ENCODE results near the gene OR52R1. TPM values are rescaled to one million over a fixed set of nuclear protein-coding genes. Genes with fewer than 3 reads are reported as not detected.

The OR52R1 gene
- total and polyA plus RNA-seq, 2 donors (not counting 1 experiment from before 2014, with no cell fraction given) = not detected

- DNase-seq = no peak
- Mint-ChIP-seq H3K27me3 (peaks cover 20% of the 10 kb centered on the region), H3K4me3 (no peak within 1 kb of the TSS), H3K9me3 (ENCODE audit: insufficient read depth) (no peaks in the 10 kb centered on the region), H3K27ac (no peak within 1 kb of the TSS), H3K4me1 (no peaks in the 10 kb centered on the region)
- no peaks in the 10 kb centered on the region for H3K79me2 ChIP-seq (ENCODE audit: control insufficient read depth, insufficient read depth, low read length)
- ChIA-PET POLR2A (no interaction called here), CTCF (no interaction called here)
- intact Hi-C loops (cut with micrococcal nuclease) = no loop called here
- 83% methylated on average over 5 of the region's 9 CpGs for WGBS (ENCODE audit: insufficient coverage)
- no peak within 1 kb of the TSS for H3K9ac ChIP-seq (ENCODE audit: low read length)
- H4K20me1 ChIP-seq (ENCODE audit: control insufficient read depth, insufficient read depth, low read length, poor library complexity, severe bottlenecking) = no peaks in the 10 kb centered on the region
- H3K27me3 ChIP-seq (replicated peaks in 1 of 4; ENCODE audit: control extremely low read depth in 1 of 4, control insufficient read depth in 3 of 4, insufficient read depth in 4 of 4, low read length in 3 of 4) = no peaks in the 10 kb centered on the region
- no peak within 1 kb of the TSS for H3K4me2 ChIP-seq (replicated peaks; ENCODE audit: low read depth, low read length, poor library complexity, severe bottlenecking)
- TF ChIP-seq, protein P1, sequence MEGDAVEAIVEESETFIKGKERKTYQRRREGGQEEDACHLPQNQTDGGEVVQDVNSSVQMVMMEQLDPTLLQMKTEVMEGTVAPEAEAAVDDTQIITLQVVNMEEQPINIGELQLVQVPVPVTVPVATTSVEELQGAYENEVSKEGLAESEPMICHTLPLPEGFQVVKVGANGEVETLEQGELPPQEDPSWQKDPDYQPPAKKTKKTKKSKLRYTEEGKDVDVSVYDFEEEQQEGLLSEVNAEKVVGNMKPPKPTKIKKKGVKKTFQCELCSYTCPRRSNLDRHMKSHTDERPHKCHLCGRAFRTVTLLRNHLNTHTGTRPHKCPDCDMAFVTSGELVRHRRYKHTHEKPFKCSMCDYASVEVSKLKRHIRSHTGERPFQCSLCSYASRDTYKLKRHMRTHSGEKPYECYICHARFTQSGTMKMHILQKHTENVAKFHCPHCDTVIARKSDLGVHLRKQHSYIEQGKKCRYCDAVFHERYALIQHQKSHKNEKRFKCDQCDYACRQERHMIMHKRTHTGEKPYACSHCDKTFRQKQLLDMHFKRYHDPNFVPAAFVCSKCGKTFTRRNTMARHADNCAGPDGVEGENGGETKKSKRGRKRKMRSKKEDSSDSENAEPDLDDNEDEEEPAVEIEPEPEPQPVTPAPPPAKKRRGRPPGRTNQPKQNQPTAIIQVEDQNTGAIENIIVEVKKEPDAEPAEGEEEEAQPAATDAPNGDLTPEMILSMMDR (IDR thresholded peaks at IDR 0.05) = no peak
- TF ChIP-seq EZH2 (IDR thresholded peaks at IDR 0.05; ENCODE audit: borderline replicate concordance, insufficient read depth, low read depth, low read length, poor library complexity, severe bottlenecking) = no peak
- peaks cover 0 to 3% (median 0%) of the 10 kb centered on the region in 3 donors for H3K9me3 ChIP-seq (ENCODE audit: control extremely low read depth in 1 of 3, control insufficient read depth in 2 of 3, insufficient read depth in 1 of 3, low read length in 2 of 3)
- ATAC-seq (ENCODE audit: low read depth) = no peak
- no peak within 1 kb of the TSS for H2AFZ ChIP-seq (ENCODE audit: insufficient read depth, low read depth, low read length, poor library complexity, severe bottlenecking)
- no peak within 1 kb of the TSS for H3K27ac ChIP-seq (ENCODE audit: low read length in 2 of 2)
- no peaks in the 10 kb centered on the region for H3K36me3 ChIP-seq (replicated peaks in 1 of 2; ENCODE audit: control extremely low read depth in 1 of 2, control insufficient read depth in 1 of 2, extremely low read depth in 1 of 2, insufficient read depth in 2 of 2, low read length in 1 of 2)
- H3K4me1 ChIP-seq (ENCODE audit: control insufficient read depth in 2 of 2, insufficient read depth in 2 of 2, low read length in 2 of 2) = no peaks in the 10 kb centered on the region
- no peak within 1 kb of the TSS for H3K4me3 ChIP-seq (ENCODE audit: control extremely low read depth in 1 of 5, extremely low read depth in 1 of 5, insufficient read depth in 1 of 5, low read depth in 2 of 5, low read length in 4 of 5)
Observed at GRCh38 chr11:4848908-4849532, 44.8 kb upstream of the OR52R1 start, which contains the start of gene OR51S1. Gene OR51S1 (minus strand): TSS chr11:4849208. CDS start chr11:4849208, 0 bp downstream.

DNA sequence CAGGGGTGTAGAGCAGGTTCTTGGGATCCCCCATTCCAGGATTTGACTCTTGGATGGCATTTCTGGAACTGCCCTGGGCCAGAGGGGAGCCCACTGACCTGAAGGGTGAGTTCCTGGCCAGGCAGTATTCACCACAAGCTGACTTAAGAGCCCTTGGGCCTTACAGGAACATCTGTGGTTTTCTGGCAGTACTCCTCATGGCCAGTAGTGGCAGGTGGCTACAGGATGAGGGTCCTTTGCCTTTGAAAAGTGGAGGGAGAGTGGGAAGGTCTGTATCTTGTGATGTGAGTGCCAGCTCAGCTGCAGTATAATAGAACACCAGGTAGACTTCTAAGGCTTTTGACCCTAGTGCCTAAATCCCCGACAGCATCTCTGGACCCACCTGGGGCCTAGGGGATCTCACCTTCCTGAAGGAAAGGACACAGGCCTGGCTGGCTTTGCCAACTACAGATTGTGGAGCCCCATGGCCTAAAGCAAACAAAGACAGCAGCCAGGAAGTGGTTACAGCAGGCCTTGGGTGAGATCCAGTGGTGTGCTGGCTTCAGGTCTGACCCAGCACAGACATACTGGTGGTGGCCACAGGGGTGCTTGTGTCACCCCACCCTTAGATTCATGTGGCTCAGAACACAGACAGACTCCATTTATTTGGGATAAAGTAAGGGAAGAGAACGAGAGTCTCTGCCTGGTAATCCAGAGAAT lies 35.8 kb upstream of the OR52R1 start:
- Histone ChIP-seq H3K9me3 (ENCODE audit: control extremely low read depth in 1 of 3, control insufficient read depth in 2 of 3, insufficient read depth in 1 of 3, low read length in 2 of 3) (peaks cover 0 to 7% (median 0%) of the 10 kb centered on the region in 3 donors), H3K9ac (ENCODE audit: low read length) (no peak overlapping the region), H2AFZ (ENCODE audit: insufficient read depth, low read depth, low read length, poor library complexity, severe bottlenecking) (no peak overlapping the region), H3K79me2 (ENCODE audit: control insufficient read depth, insufficient read depth, low read length) (no peaks in the 10 kb centered on the region), H3K36me3 (replicated peaks in 1 of 2; ENCODE audit: control extremely low read depth in 1 of 2, control insufficient read depth in 1 of 2, extremely low read depth in 1 of 2, insufficient read depth in 2 of 2, low read length in 1 of 2) (no peaks in the 10 kb centered on the region), H3K27me3 (replicated peaks in 1 of 4; ENCODE audit: control extremely low read depth in 1 of 4, control insufficient read depth in 3 of 4, insufficient read depth in 4 of 4, low read length in 3 of 4) (no peaks in the 10 kb centered on the region), H3K4me1 (ENCODE audit: control insufficient read depth in 2 of 2, insufficient read depth in 2 of 2, low read length in 2 of 2) (no peaks in the 10 kb centered on the region), H3K4me2 (replicated peaks; ENCODE audit: low read depth, low read length, poor library complexity, severe bottlenecking) (no peak overlapping the region), H4K20me1 (ENCODE audit: control insufficient read depth, insufficient read depth, low read length, poor library complexity, severe bottlenecking) (no peaks in the 10 kb centered on the region), H3K27ac (ENCODE audit: low read length in 2 of 2) (no peak overlapping the region), H3K4me3 (ENCODE audit: control extremely low read depth in 1 of 5, extremely low read depth in 1 of 5, insufficient read depth in 1 of 5, low read depth in 2 of 5, low read length in 4 of 5) (no peak overlapping the region)
- WGBS (ENCODE audit: insufficient coverage) = 92% methylated on average over 1 of the region's 2 CpGs
- ATAC-seq (ENCODE audit: low read depth) (no peak), DNase-seq (no peak)
- no peak overlapping the region for H3K27ac Mint-ChIP-seq
- POLR2A ChIA-PET = no interaction called here
- CTCF ChIA-PET = no interaction called here
- H3K27me3 Mint-ChIP-seq = peaks cover 7% of the 10 kb centered on the region
- TF ChIP-seq EZH2 (IDR thresholded peaks at IDR 0.05; ENCODE audit: borderline replicate concordance, insufficient read depth, low read depth, low read length, poor library complexity, severe bottlenecking) = no peak
- TF ChIP-seq, protein P1 (IDR thresholded peaks at IDR 0.05) = no peak
- H3K4me1 Mint-ChIP-seq = no peaks in the 10 kb centered on the region
- intact Hi-C loops (cut with micrococcal nuclease) = no loop called here
- no peaks in the 10 kb centered on the region for H3K9me3 Mint-ChIP-seq (ENCODE audit: insufficient read depth)
- H3K4me3 Mint-ChIP-seq = no peak overlapping the region
